ENCODE results near the gene GMDS. TPM values are rescaled to one million over a fixed set of nuclear protein-coding genes. Genes with fewer than 3 reads are reported as not detected.

Gene GMDS
- total RNA-seq, 1 donor from 2014 or later: 5.3 TPM

GRCh38 chr6:2155206-2155605, 90.2 kb downstream of the GMDS start:
- intact Hi-C loops (cut with DNase I): no loop called here
- no peak for ATAC-seq
- no peak for DNase-seq (ENCODE audit: missing footprints)

- intact Hi-C loops (cut with DNase I): no loop called here
- ATAC-seq (no peak), DNase-seq (ENCODE audit: missing footprints) (no peak)
Measured at GRCh38 chr6:2149361-2150006, 95.9 kb downstream of the GMDS start.

- intact Hi-C loops (cut with DNase I): no loop called here
- DNase-seq (ENCODE audit: missing footprints) (no peak), ATAC-seq (no peak)
Measured at GRCh38 chr6:2148748-2149147, 96.7 kb downstream of the GMDS start.

GRCh38 chr6:2147766-2148448, 97.5 kb downstream of the GMDS start:
- DNase-seq (ENCODE audit: missing footprints) (no peak), ATAC-seq (no peak)
- intact Hi-C loops (cut with DNase I): no loop called here

- no peak for DNase-seq (ENCODE audit: missing footprints)
- ATAC-seq: no peak
- intact Hi-C loops (cut with DNase I): no loop called here
Measured at GRCh38 chr6:2147261-2147660, 98.1 kb downstream of the GMDS start.

GRCh38 chr6:2144210-2144609, 101.2 kb downstream of the GMDS start:
- no peak for DNase-seq (ENCODE audit: missing footprints)
- ATAC-seq: no peak
- intact Hi-C loops (cut with DNase I): no loop called here

GRCh38 chr6:2141644-2142290, 103.6 kb downstream of the GMDS start:
- no peak for ATAC-seq
- intact Hi-C loops (cut with DNase I): no loop called here
- no peak for DNase-seq (ENCODE audit: missing footprints)

- no peak for DNase-seq (ENCODE audit: missing footprints)
- ATAC-seq: no peak
- intact Hi-C loops (cut with DNase I): no loop called here
Measured at GRCh38 chr6:2140438-2141128, 104.8 kb downstream of the GMDS start.

- DNase-seq (ENCODE audit: missing footprints) (no peak), ATAC-seq (no peak)
- intact Hi-C loops (cut with DNase I): no loop called here
Measured at GRCh38 chr6:2135401-2135800, 110.0 kb downstream of the GMDS start.

- DNase-seq (ENCODE audit: missing footprints) (no peak), ATAC-seq (no peak)
Measured at GRCh38 chr6:2134554-2134953, 110.9 kb downstream of the GMDS start.

GRCh38 chr6:2133716-2134310, 111.6 kb downstream of the GMDS start:
- intact Hi-C loops (cut with DNase I): no loop called here
- DNase-seq (ENCODE audit: missing footprints) (no peak), ATAC-seq (no peak)

More at GRCh38 chr6:2134554-2134953, 110.9 kb downstream of the GMDS start:
- intact Hi-C loops (cut with DNase I): no loop called here

- intact Hi-C loops (cut with DNase I): no loop called here
- ATAC-seq (no peak), DNase-seq (ENCODE audit: missing footprints) (no peak)
Measured at GRCh38 chr6:2132916-2133315, 112.5 kb downstream of the GMDS start.

GRCh38 chr6:2132416-2132815, 113.0 kb downstream of the GMDS start:
- intact Hi-C loops (cut with DNase I): no loop called here
- no peak for ATAC-seq
- DNase-seq (ENCODE audit: missing footprints): no peak

- ATAC-seq (no peak), DNase-seq (ENCODE audit: missing footprints) (no peak)
- intact Hi-C loops (cut with DNase I): no loop called here
Measured at GRCh38 chr6:2129182-2129621, 116.2 kb downstream of the GMDS start.

- ATAC-seq (peak; percentile 81), DNase-seq (ENCODE audit: missing footprints) (peak; percentile 72)
- intact Hi-C loops (cut with DNase I): no loop called here
Measured at GRCh38 chr6:2127484-2127911, 117.9 kb downstream of the GMDS start.

GRCh38 chr6:2126351-2126750, 119.1 kb downstream of the GMDS start:
- ATAC-seq (no peak), DNase-seq (ENCODE audit: missing footprints) (no peak)
- intact Hi-C loops (cut with DNase I): no loop called here

- DNase-seq (ENCODE audit: missing footprints) (no peak), ATAC-seq (no peak)
- intact Hi-C loops (cut with DNase I): no loop called here
Measured at GRCh38 chr6:2125158-2125557, 120.2 kb downstream of the GMDS start.

GRCh38 chr6:2124260-2124709, 121.1 kb downstream of the GMDS start:
- DNase-seq (ENCODE audit: missing footprints) (no peak), ATAC-seq (peak; percentile 49)
- intact Hi-C loops (cut with DNase I): no loop called here

GRCh38 chr6:2120912-2121311, 124.5 kb downstream of the GMDS start:
- ATAC-seq (no peak), DNase-seq (ENCODE audit: missing footprints) (no peak)
- intact Hi-C loops (cut with DNase I): no loop called here

Measured in Right ventricle myocardium inferior (tissue), 1 donor.